NCI-H2171 treated with DMSO at 0.1 percent for 48 hours (cell line): Measurements from ENCODE around the gene TMEM266.

Source experiments
- DNase-seq: peaks from one replicate; lab custom pipeline; 2025; lab: John Stamatoyannopoulos, UW

TMEM266 gene

GRCh38 chr15:76065793-76066192 lies 6.0 kb downstream of the TMEM266 start:
- DNase-seq: no peak

- no peak for DNase-seq
Measured at GRCh38 chr15:76070192-76070591, 10.4 kb downstream of the TMEM266 start.

GRCh38 chr15:76070921-76071635 lies 11.3 kb downstream of the TMEM266 start:
- DNase-seq: no peak

GRCh38 chr15:76071806-76072205 lies 12.0 kb downstream of the TMEM266 start:
- DNase-seq: no peak

GRCh38 chr15:76073554-76073953 lies 13.8 kb downstream of the TMEM266 start:
- DNase-seq: peak; percentile 65

- no peak for DNase-seq
Measured at GRCh38 chr15:76075046-76075445, 15.3 kb downstream of the TMEM266 start.

- no peak for DNase-seq
Measured at GRCh38 chr15:76078285-76078877, 18.6 kb downstream of the TMEM266 start.

GRCh38 chr15:76084256-76084655 lies 24.5 kb downstream of the TMEM266 start:
- no peak for DNase-seq

DNA sequence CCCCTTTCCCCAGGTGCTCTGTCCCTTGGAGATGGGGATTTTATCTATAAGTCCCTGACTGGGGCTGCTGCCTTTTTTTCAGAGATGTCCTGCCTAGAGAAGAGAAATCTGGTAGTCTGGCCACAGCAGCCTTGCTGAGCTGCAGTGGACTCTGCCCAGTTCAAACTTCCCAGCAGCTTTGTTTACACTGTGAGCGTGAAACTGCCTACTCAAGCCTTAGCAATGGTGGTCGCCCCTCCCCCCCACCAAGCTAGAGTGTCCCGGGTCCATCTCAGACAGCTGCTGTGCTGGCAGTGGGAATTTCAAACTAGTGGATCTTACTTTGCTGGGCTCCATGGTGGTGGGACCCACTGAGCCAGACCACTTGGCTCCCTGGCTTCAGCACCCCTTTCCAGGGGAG lies 38.9 kb downstream of the TMEM266 start:
- no peak for DNase-seq

GRCh38 chr15:76099388-76099787 lies 39.6 kb downstream of the TMEM266 start:
- DNase-seq: no peak

DNA sequence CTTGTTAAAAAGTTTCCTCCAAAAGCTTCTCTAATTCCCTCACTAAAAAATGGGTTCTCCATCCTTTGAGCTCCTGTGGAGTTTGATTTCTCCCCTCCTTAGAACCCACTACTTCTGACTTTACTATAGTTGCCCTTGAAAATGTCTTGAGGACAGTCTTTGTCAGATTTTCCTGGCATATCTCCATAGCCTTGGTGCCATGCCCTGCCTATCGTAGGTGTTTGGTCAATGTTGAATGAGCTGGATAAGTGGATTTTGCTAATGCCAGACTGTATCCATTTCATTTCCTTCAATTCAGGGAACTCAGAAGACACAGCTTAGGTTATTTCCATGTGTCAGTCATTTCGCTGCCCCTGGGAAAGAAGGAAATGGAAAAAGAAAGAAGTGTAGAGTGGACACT lies 40.6 kb downstream of the TMEM266 start:
- no peak for DNase-seq

GRCh38 chr15:76101655-76102054 lies 41.9 kb downstream of the TMEM266 start:
- no peak for DNase-seq

DNA sequence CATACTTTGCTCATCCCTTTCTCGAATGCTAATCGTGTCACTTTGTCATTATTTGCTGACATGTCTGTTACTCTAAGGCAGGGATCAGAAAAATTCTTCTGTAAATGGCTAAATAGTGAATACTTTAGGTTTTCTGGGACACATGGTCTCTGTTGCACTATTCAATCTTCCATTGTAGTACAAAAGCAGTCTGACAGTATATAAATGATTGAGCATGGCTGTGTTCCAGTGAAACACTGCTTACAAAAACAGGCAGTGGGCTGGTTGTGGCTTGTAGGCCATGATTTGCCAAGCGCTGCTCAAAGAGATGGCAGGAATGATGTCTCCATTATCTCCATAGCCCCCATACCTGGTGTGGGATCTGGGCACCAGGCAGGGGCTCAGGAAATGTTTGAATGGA lies 45.6 kb downstream of the TMEM266 start:
- DNase-seq: no peak

GRCh38 chr15:76105911-76106310 lies 46.1 kb downstream of the TMEM266 start:
- no peak for DNase-seq

DNA sequence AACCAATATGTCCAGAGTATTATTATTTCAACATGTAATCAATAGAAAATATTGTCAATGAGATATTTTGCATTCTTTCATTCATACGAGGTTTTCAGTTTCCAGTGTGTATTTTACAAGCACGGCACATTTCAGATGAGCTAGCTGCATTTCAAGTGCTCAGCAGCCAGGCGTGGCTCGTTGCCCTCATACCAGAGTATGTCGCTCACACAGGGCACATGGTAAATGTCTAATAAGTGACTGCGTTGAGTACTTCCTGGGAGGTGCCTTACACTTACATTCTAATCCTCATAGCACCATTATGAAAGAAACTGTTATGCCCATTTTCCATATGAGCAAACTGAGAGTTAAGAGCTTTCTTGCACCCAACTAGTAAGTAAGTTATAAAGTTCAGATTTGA lies 47.4 kb downstream of the TMEM266 start:
- no peak for DNase-seq

DNA sequence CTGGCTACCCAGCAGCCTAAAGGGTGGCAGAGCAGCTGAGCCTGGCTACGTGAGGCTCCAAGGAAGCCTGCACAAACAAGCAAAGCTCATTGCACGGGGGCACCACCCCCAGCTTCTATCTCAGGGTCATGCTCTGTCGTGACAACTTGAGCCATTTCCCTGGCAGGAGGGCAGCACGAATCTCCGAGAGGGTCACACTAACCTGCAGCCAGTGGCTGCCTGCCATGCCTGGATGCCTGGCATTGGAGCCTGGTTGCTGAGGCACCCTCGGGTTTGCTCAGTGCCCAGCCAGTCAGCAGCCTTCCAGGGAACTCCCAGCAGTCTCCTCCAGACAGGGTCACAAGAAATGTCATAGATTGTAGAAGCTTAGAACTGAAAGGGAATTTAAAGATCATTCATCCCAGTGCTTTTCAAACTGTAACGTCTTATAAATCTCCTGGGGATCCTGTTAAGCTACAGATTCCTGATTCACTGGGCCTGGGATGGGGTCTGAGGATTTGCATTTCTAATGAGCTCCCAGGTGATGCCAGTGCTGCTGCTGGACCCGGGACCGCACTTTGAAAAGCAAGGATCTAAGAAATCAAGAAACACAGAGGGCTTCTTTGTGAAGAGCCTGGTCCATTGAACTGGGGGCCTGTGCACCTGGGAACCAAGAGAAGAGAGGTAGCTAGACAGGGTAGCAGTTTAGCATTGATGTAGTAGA lies 48.4 kb downstream of the TMEM266 start:
- no peak for DNase-seq

DNA sequence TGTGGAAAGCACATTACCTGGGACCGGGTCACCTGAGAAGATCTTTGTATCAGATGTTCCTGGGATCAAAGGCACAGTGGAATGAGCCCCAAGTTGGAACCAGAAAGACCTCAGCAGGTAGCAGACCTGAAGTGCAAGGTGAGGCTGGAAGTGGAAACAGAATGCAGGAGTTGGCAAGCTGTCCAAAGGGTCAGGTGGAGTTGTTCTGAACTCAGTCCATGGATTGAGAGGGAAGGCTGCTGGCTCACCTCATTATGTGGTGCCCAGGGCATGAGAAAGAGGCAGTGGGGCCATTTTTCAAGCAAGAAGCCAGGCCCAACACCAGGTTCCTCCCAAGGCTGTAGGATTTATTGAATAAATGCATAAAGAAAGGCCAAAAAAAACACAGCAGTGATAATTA lies 49.3 kb downstream of the TMEM266 start:
- no peak for DNase-seq

GRCh38 chr15:76114561-76114960 lies 54.8 kb downstream of the TMEM266 start:
- DNase-seq: no peak

GRCh38 chr15:76116138-76116885 lies 56.5 kb downstream of the TMEM266 start:
- no peak for DNase-seq

- DNase-seq: no peak
Measured at GRCh38 chr15:76117181-76117580, 57.4 kb downstream of the TMEM266 start.

DNA sequence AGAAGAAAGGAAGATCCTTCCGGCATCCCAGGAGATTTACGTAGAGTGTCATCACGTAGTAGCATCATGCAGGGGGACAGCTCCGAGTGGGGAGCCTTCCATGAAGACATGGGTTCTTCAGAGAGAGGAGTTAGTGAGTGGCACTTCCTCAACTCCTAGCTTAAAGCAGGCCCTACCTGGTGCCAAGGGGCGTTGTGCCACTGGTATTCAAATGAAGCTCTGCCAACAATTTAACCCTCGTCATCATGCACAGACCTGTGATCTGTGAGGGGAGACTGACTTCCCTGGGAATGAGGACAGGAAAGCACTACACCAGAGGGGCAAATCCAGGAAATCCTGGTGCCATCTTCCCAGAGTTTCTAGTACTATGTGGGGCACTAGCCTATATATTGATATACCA lies 59.0 kb downstream of the TMEM266 start:
- no peak for DNase-seq

DNA sequence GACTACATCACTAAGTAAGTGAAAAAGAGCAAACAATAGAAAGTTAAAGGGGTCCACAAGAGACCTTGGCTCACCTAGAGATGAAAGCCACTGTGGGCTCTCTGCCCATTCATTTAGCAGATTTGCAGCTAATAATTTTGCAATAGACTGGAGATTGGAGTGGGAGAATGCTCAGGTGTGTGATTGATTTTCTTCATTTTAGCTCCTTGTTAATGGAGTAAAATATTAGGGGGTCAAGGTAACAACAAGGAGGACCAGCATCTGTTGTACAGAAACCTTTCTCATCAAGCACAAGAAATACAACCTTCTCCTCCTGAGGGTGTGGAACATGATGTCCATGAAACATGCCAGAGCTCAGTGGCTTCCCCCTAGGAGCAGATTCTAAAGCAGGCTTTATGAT lies 63.2 kb downstream of the TMEM266 start:
- no peak for DNase-seq

DNA sequence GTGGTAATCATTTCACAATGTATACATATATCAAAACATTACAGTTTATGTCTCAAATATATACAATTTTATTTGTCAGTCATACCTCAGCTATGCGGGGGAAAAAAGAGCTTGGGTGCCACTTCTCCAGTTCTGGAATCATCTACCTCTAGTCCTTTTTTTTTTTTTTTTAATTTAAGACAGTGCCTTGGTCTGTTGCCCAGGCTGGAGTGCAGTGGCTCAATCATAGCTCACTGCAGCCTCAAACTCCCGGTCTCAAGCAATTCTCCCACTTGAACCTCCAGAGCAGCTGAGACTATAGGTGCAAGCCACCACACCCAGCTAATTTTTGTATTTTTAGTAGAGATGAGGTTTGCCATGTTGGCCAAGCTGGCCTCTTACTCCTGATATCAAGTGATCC lies 67.4 kb downstream of the TMEM266 start:
- no peak for DNase-seq
